Fibroblast of lung (primary cell): ENCODE data around the gene PGM3.

Experiments used
- EZH2 ChIP-seq: IDR thresholded peaks from 2 replicates; pipeline ENCODE4 v1.5.1; 2012; ENCODE audit warnings: low read length, control low read depth, mild to moderate bottlenecking; ENCODE audit errors: missing control alignments
- TF ChIP-seq, protein P1 (sequence below), 2 donors: IDR thresholded peaks in 1 of 2; conservative IDR thresholded peaks in 1 of 2; 1 replicate in 1 of 2; 2 replicates in 1 of 2; pipeline ENCODE4 v1.5.1; 2011 to 2012; ENCODE audit warnings: low read length in 2 of 2, control low read depth in 1 of 2, inconsistent platforms in 1 of 2, low read depth in 1 of 2, mild to moderate bottlenecking in 1 of 2

- no peak for TF ChIP-seq EZH2
- TF ChIP-seq, protein P1, sequence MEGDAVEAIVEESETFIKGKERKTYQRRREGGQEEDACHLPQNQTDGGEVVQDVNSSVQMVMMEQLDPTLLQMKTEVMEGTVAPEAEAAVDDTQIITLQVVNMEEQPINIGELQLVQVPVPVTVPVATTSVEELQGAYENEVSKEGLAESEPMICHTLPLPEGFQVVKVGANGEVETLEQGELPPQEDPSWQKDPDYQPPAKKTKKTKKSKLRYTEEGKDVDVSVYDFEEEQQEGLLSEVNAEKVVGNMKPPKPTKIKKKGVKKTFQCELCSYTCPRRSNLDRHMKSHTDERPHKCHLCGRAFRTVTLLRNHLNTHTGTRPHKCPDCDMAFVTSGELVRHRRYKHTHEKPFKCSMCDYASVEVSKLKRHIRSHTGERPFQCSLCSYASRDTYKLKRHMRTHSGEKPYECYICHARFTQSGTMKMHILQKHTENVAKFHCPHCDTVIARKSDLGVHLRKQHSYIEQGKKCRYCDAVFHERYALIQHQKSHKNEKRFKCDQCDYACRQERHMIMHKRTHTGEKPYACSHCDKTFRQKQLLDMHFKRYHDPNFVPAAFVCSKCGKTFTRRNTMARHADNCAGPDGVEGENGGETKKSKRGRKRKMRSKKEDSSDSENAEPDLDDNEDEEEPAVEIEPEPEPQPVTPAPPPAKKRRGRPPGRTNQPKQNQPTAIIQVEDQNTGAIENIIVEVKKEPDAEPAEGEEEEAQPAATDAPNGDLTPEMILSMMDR (conservative IDR thresholded peaks at IDR 0.05 in 1 of 2, IDR thresholded peaks at IDR 0.05 in 1 of 2; ENCODE audit: low read depth in 1 of 2, low read length in 2 of 2): no peak
These were observed 37.3 kb downstream of the PGM3 start for GRCh38 chr6:83155794-83156193.
